ENCODE measurements around the gene SLC16A14.

- TF ChIP-seq CTCF (IDR thresholded peaks at IDR 0.05) (no peak), POLR2A (IDR thresholded peaks at IDR 0.05) (no peak), EP300 (IDR thresholded peaks at IDR 0.05) (no peak), POLR2AphosphoS5 (IDR thresholded peaks at IDR 0.05) (no peak)
Observed at GRCh38 chr2:230042195-230042594, 26.5 kb downstream of the SLC16A14 start.

Data from gastroesophageal sphincter (tissue), 3 donors.